ENCODE measurements around the gene CD96.

- TF ChIP-seq EZH2 (IDR thresholded peaks at IDR 0.05; ENCODE audit: borderline replicate concordance, insufficient read depth, low read length, poor library complexity, severe bottlenecking) (no peak), CTCF (IDR thresholded peaks at IDR 0.05; ENCODE audit: poor library complexity, severe bottlenecking) (no peak), POLR2AphosphoS5 (IDR thresholded peaks at IDR 0.05) (no peak), RAD21 (conservative IDR thresholded peaks at IDR 0.05) (no peak), MXI1 (conservative IDR thresholded peaks at IDR 0.05; ENCODE audit: poor library complexity, severe bottlenecking) (no peak)
Measured at GRCh38 chr3:111652492-111653180, 110.6 kb downstream of the CD96 start.
